Pancreas (tissue), 10 donors: ENCODE measurements around the gene BEST2. TPM values are rescaled to one million over a fixed set of nuclear protein-coding genes. Genes with fewer than 3 reads are reported as not detected.

ENCODE experiments used
- ATAC-seq, 4 donors: fragments of 200-7000 bp; cut with Tn5 transposase; one replicate each; pipeline versions ENCODE4 v1.8.0 to v1.9.1; 2020; ENCODE audit warnings: mild to moderate bottlenecking in 4 of 4, moderate library complexity in 4 of 4
- DNase-seq, 6 donors: peaks; one replicate each; pipeline ENCODE4 v3.0.0-alpha.2; 2020
- FAIRE-seq: peaks from 2 replicates; lab custom pipeline; 2012; peaks lifted over from hg19 to GRCh38; lab: Jason Lieb, UNC
- H3K27ac ChIP-seq, 4 donors: fragments of 200-600 bp; sonication (generic); 1 replicate in 3 of 4; 2 replicates in 1 of 4; pipeline versions ENCODE4 v1.5.0 to v1.8.0; 2020
- H3K27me3 ChIP-seq, 4 donors: fragments of 200-600 bp; one replicate each; pipeline ENCODE4 v1.8.0; 2021
- H3K36me3 ChIP-seq, 3 donors: fragments of 200-600 bp; sonication (generic) in 1 of 3; one replicate each; pipeline versions ENCODE4 v1.5.0 to v1.8.0; 2020 to 2021
- H3K4me1 ChIP-seq, 3 donors: fragments of 200-600 bp; one replicate each; pipeline ENCODE4 v1.8.0; 2021
- H3K4me3 ChIP-seq, 4 donors: fragments of 200-600 bp; sonication (generic) in 2 of 4; one replicate each; pipeline versions ENCODE4 v1.5.0 to v1.8.0; 2020 to 2021
- H3K9me3 ChIP-seq, 4 donors: fragments of 200-600 bp; one replicate each; pipeline ENCODE4 v1.8.0; 2021
- WGBS, 2 donors: extraction: QIAGEN DNeasy Blood & Tissue Kit; methylation state at CpG; one replicate each; pipeline ENCODE4 v1.1.7; 2013; 5-methylcytosine and 5-hydroxymethylcytosine counted together
- intact Hi-C, 3 donors: fragments of 100-400 bp; cut with DNase I; formaldehyde crosslinking; loops; one replicate each; pipeline versions ENCODE4 v1.11.1 to v1.14.2; 2022
- polyA plus RNA-seq, 2 donors: library from polyadenylated mRNA; stranded (reverse); fragments of 200-250 nt; gene quantifications; one replicate each; pipeline ENCODE4 v1.2.3, GENCODE V29; 2013
- total RNA-seq, 6 donors: library from RNA; stranded (reverse); fragmentation: NEBNext Ultra II Directional in 4 of 6; extraction: Animal tissue kit (Norgen Biotek cat#: 25700) in 4 of 6; gene quantifications; one replicate each; pipeline versions ENCODE4 v1.2.1 to v1.2.4, GENCODE V29; 2021 to 2023
- TF ChIP-seq, protein P1 (sequence below), 4 donors: fragments of 200-600 bp; sonication (generic) in 3 of 4; IDR thresholded peaks; one replicate each; pipeline versions ENCODE4 v1.5.0 to v1.8.0; 2021; ENCODE audit warnings: antibody characterized with exemption in 4 of 4
- donor health status: healthy with polysubstance abuse.
- donor health status: DM: no; HTN: no; CAD: no; lungs with moderate emphysema.
- donor health status: DM: no; HTN: no; CAD: no.
- donor health status: control.
- donor health status: control.
- donor health status: Bipolar disorder and iron deficiency.
- donor health status: DM: yes; HTN: yes; CAD: no.
- donor health status: DM: no; HTN: no; CAD: no.
- donor health status: DM: no; HTN: no; CAD: no.
- donor health status: DM: yes; HTN: yes; CAD: no.

Gene BEST2
- not detected for total RNA-seq
- not detected for polyA plus RNA-seq

- FAIRE-seq (no peak), ATAC-seq (no peak), DNase-seq (no peak)
- Histone ChIP-seq H3K4me1 (no peaks in the 10 kb centered on the region), H3K9me3 (no peaks in the 10 kb centered on the region), H3K27me3 (no peaks in the 10 kb centered on the region), H3K4me3 (no peak within 1 kb of the TSS), H3K27ac (no peak within 1 kb of the TSS), H3K36me3 (peaks cover 0 to 12% (median 2%) of the 10 kb centered on the region in 3 donors)
- TF ChIP-seq, protein P1, sequence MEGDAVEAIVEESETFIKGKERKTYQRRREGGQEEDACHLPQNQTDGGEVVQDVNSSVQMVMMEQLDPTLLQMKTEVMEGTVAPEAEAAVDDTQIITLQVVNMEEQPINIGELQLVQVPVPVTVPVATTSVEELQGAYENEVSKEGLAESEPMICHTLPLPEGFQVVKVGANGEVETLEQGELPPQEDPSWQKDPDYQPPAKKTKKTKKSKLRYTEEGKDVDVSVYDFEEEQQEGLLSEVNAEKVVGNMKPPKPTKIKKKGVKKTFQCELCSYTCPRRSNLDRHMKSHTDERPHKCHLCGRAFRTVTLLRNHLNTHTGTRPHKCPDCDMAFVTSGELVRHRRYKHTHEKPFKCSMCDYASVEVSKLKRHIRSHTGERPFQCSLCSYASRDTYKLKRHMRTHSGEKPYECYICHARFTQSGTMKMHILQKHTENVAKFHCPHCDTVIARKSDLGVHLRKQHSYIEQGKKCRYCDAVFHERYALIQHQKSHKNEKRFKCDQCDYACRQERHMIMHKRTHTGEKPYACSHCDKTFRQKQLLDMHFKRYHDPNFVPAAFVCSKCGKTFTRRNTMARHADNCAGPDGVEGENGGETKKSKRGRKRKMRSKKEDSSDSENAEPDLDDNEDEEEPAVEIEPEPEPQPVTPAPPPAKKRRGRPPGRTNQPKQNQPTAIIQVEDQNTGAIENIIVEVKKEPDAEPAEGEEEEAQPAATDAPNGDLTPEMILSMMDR (IDR thresholded peaks at IDR 0.05) = no peak
- WGBS, 2 donors = 27 to 39% methylated on average over 13 to 14 of the region's 14 CpGs
- intact Hi-C loops = loop anchor here in 1 of 3 donors (10.0 kb wide), 1 partner anchor 93 kb away; no protein-coding TSS in a partner anchor
Measured at GRCh38 chr19:12751635-12752034, at the start of gene BEST2. TSS of gene BEST2 (plus strand) at chr19:12751791. CDS start at chr19:12752593, 802 bp downstream.

GRCh38 chr19:12703046-12703445 lies 48.5 kb upstream of the BEST2 start:
- no peak for DNase-seq
- no peak overlapping the region for H3K4me3 ChIP-seq
- 79% methylated on average over 9 of the region's 9 CpGs for WGBS, 2 donors
- H3K36me3 ChIP-seq = peaks cover 0 to 55% (median 28%) of the 10 kb centered on the region in 3 donors
- H3K27ac ChIP-seq = no peak overlapping the region
- no peaks in the 10 kb centered on the region for H3K9me3 ChIP-seq
- FAIRE-seq = no peak
- intact Hi-C loops = no loop called here
- peak in 1 of 4 donors; percentile 17 for ATAC-seq
- H3K4me1 ChIP-seq = no peaks in the 10 kb centered on the region
- no peaks in the 10 kb centered on the region for H3K27me3 ChIP-seq
- TF ChIP-seq, protein P1 (IDR thresholded peaks at IDR 0.05) = no peak

DNA sequence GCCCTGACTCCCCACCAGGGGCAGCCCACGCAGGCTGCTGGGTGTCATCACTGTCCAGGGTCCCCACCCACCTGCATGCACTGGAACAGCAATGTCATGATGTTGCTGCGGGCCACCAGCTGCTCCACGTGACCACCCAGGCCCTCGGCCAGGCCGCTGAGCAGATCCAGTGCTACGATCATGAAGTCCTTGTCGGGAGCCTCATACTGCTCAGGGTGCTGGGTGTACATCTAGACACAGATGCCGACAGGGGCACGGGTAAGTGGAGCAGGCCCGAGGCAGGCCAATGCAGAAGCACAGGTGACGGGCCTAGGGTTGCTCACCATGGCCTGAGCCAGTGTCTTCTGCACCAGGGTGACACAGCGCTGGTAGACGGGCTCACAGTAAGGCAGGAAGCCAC lies 46.4 kb upstream of the BEST2 start:
- intact Hi-C loops = no loop called here
- no peak overlapping the region for H3K27ac ChIP-seq
- no peak for ATAC-seq
- FAIRE-seq = no peak
- no peak for DNase-seq
- TF ChIP-seq, protein P1 (IDR thresholded peaks at IDR 0.05) = no peak
- H3K4me1 ChIP-seq = no peaks in the 10 kb centered on the region
- no peak overlapping the region for H3K4me3 ChIP-seq
- H3K36me3 ChIP-seq = peaks cover 0 to 61% (median 28%) of the 10 kb centered on the region in 3 donors
- WGBS, 2 donors = 92 to 95% methylated on average over 13 of the region's 13 CpGs
- no peaks in the 10 kb centered on the region for H3K9me3 ChIP-seq
- H3K27me3 ChIP-seq = no peaks in the 10 kb centered on the region

- DNase-seq (no peak), FAIRE-seq (no peak), ATAC-seq (no peak)
- H3K9me3 ChIP-seq = no peaks in the 10 kb centered on the region
- no peak overlapping the region for H3K4me3 ChIP-seq
- peaks cover 0 to 65% (median 32%) of the 10 kb centered on the region in 3 donors for H3K36me3 ChIP-seq
- TF ChIP-seq, protein P1 (IDR thresholded peaks at IDR 0.05) = no peak
- no peaks in the 10 kb centered on the region for H3K4me1 ChIP-seq
- no peaks in the 10 kb centered on the region for H3K27me3 ChIP-seq
- WGBS, 2 donors = 90 to 92% methylated on average over 29 of the region's 29 CpGs
- intact Hi-C loops = no loop called here
- H3K27ac ChIP-seq = no peak overlapping the region
Measured at GRCh38 chr19:12705654-12706331, 45.8 kb upstream of the BEST2 start.

DNA sequence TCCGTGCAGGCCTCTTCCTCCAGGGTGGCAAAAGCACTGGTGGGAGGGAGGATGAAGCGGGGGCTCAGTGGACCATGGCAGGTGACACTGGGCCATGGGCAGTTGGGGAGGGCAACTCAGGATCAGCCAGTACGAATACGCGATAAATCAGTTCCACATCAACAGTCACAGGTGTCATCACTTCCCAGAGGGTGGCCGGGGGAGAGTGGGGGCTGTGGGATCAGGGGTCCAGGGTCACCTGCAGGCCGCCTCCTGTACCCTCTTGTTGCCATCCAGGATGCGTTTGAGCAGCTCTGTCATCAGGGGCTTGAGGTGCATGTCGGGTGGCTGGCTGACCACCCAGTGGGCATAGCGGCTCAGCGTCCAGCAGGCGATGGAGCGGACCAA lies 45.3 kb upstream of the BEST2 start:
- Histone ChIP-seq H3K27ac (no peak overlapping the region), H3K27me3 (no peaks in the 10 kb centered on the region), H3K9me3 (no peaks in the 10 kb centered on the region), H3K4me3 (no peak overlapping the region), H3K36me3 (peaks cover 0 to 65% (median 32%) of the 10 kb centered on the region in 3 donors), H3K4me1 (no peaks in the 10 kb centered on the region)
- DNase-seq (no peak), ATAC-seq (no peak), FAIRE-seq (no peak)
- TF ChIP-seq, protein P1 (IDR thresholded peaks at IDR 0.05) = no peak
- intact Hi-C loops = no loop called here
- 89 to 90% methylated on average over 13 of the region's 13 CpGs for WGBS, 2 donors
